ENCODE results near the gene JAK1.

Gene JAK1

GRCh38 chr1:64878931-64879611 lies 87.3 kb downstream of the JAK1 start:
- no peak for TF ChIP-seq CTCF (IDR thresholded peaks at IDR 0.05; ENCODE audit: low read depth, low read length)
- no peak overlapping the region for H3K4me3 ChIP-seq (ENCODE audit: low read depth, low read length)

GRCh38 chr1:64878090-64878489 lies 88.3 kb downstream of the JAK1 start:
- no peak for TF ChIP-seq CTCF (IDR thresholded peaks at IDR 0.05; ENCODE audit: low read depth, low read length)
- no peak overlapping the region for H3K4me3 ChIP-seq (ENCODE audit: low read depth, low read length)

GRCh38 chr1:64877598-64877997 lies 88.8 kb downstream of the JAK1 start:
- no peak overlapping the region for H3K4me3 ChIP-seq (ENCODE audit: low read depth, low read length)
- no peak for TF ChIP-seq CTCF (IDR thresholded peaks at IDR 0.05; ENCODE audit: low read depth, low read length)

- TF ChIP-seq CTCF (IDR thresholded peaks at IDR 0.05; ENCODE audit: low read depth, low read length), result no peak
- H3K4me3 ChIP-seq (ENCODE audit: low read depth, low read length), result no peak overlapping the region
These were observed 89.2 kb downstream of the JAK1 start for GRCh38 chr1:64877151-64877550.

- H3K4me3 ChIP-seq (ENCODE audit: low read depth, low read length), result no peak overlapping the region
- TF ChIP-seq CTCF (IDR thresholded peaks at IDR 0.05; ENCODE audit: low read depth, low read length), result no peak
These were observed 90.7 kb downstream of the JAK1 start for GRCh38 chr1:64875606-64876005.

GRCh38 chr1:64875101-64875500 lies 91.2 kb downstream of the JAK1 start:
- no peak overlapping the region for H3K4me3 ChIP-seq (ENCODE audit: low read depth, low read length)
- TF ChIP-seq CTCF (IDR thresholded peaks at IDR 0.05; ENCODE audit: low read depth, low read length), result no peak

GRCh38 chr1:64874666-64875065 lies 91.7 kb downstream of the JAK1 start:
- TF ChIP-seq CTCF (IDR thresholded peaks at IDR 0.05; ENCODE audit: low read depth, low read length), result no peak
- no peak overlapping the region for H3K4me3 ChIP-seq (ENCODE audit: low read depth, low read length)
